ENCODE measurements around the gene DFFA. TPM values are rescaled to one million over a fixed set of nuclear protein-coding genes. Genes with fewer than 3 reads are reported as not detected.
A peak's percentile ranks its signal among the peaks of the same experiment; 100 is the strongest.

DFFA gene
- total RNA-seq, 1 experiment from 2014 or later: 94.1 TPM

DNA sequence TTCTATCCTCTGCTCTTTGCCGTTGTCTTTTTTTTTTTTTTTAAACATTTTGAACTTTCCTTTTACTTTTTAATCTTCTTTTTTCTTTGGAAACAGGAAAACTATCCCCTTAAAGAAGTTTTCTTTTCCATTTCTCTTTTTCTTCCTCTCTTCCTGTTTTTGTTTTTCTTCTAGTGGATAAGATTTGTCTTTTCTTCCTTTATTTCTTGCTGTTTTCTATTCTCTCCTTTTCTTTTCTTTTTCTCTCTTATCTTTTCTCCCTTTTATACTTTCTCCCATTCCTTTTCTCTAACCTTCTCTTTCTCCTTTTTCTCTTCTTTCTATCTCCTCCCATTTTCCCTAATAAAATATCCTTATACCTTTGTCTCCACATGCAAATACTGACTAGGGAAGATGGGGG lies 48.6 kb upstream of the DFFA start:
- Mint-ChIP-seq H3K27ac (peak overlapping the region in 1 of 3 experiments; percentile 32; a peak in 1 of 7 replicates), H3K9me3 (no peaks in the 10 kb centered on the region)

More for the DNA sequence above, 48.6 kb upstream of the DFFA start:
- H2AK5ac ChIP-seq (ENCODE audit: insufficient read length, low read length): no peak overlapping the region
- no peaks in the 10 kb centered on the region for H3K9me3 ChIP-seq (ENCODE audit: control insufficient read depth, low read depth, low read length)
- H3K4me2 ChIP-seq (ENCODE audit: insufficient read depth, insufficient read length, low read length): no peak overlapping the region
- no peak overlapping the region for H2BK12ac ChIP-seq (ENCODE audit: insufficient read length, low read depth, low read length)
- no peak overlapping the region for H2BK5ac ChIP-seq (ENCODE audit: insufficient read length, low read length)
- H3K4me1 ChIP-seq (ENCODE audit: insufficient read depth, low read length): peaks cover 12% of the 10 kb centered on the region; the same call in 1 of the 2 replicates
- DNase-seq: no peak
- H3K4me1 Mint-ChIP-seq: peaks cover 38 to 46% of the 10 kb centered on the region in 2 experiments
- H3K27me3 ChIP-seq (ENCODE audit: insufficient read depth, low read length): no peaks in the 10 kb centered on the region
- H3K79me2 ChIP-seq (ENCODE audit: insufficient read depth, low read length): peaks cover 2% of the 10 kb centered on the region; the same call in 1 of the 2 replicates
- no peak overlapping the region for H4K8ac ChIP-seq (replicated peaks; ENCODE audit: insufficient read length, low read depth, low read length)
- no peak overlapping the region for H2BK20ac ChIP-seq (ENCODE audit: low read depth, low read length, poor library complexity, severe bottlenecking)
- no peaks in the 10 kb centered on the region for H3K23me2 ChIP-seq (ENCODE audit: insufficient read length, low read depth, low read length, poor library complexity, severe bottlenecking)
- H3K4ac ChIP-seq (ENCODE audit: low read depth, low read length): no peak overlapping the region
- no peak overlapping the region for H3K18ac ChIP-seq (ENCODE audit: insufficient read length, low read depth, low read length)
- no peak overlapping the region for H3K4me3 Mint-ChIP-seq
- H2BK120ac ChIP-seq (ENCODE audit: low read depth, low read length, poor library complexity, severe bottlenecking): no peak overlapping the region
- no CpG with 5 or more reads among the region's 1 CpG for WGBS (ENCODE audit: extremely low coverage, insufficient read length, low lambda C conversion rate)
- no peaks in the 10 kb centered on the region for H3K27me3 Mint-ChIP-seq (ENCODE audit: low read depth)
- H2AFZ ChIP-seq (ENCODE audit: low read length): no peak overlapping the region
- TF ChIP-seq, protein P1, sequence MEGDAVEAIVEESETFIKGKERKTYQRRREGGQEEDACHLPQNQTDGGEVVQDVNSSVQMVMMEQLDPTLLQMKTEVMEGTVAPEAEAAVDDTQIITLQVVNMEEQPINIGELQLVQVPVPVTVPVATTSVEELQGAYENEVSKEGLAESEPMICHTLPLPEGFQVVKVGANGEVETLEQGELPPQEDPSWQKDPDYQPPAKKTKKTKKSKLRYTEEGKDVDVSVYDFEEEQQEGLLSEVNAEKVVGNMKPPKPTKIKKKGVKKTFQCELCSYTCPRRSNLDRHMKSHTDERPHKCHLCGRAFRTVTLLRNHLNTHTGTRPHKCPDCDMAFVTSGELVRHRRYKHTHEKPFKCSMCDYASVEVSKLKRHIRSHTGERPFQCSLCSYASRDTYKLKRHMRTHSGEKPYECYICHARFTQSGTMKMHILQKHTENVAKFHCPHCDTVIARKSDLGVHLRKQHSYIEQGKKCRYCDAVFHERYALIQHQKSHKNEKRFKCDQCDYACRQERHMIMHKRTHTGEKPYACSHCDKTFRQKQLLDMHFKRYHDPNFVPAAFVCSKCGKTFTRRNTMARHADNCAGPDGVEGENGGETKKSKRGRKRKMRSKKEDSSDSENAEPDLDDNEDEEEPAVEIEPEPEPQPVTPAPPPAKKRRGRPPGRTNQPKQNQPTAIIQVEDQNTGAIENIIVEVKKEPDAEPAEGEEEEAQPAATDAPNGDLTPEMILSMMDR (conservative IDR thresholded peaks at IDR 0.05): no peak
- no peak overlapping the region for H3K23ac ChIP-seq (ENCODE audit: insufficient read length, low read depth, low read length)
- H3K36me3 Mint-ChIP-seq (ENCODE audit: insufficient read depth in 1 of 3, low read depth in 3 of 3): peaks cover 0 to 5% (median 2%) of the 10 kb centered on the region in 3 experiments; a peak in 3 of 7 replicates
- H3K27ac ChIP-seq (ENCODE audit: insufficient read length, low read depth, low read length): no peak overlapping the region
- H4K20me1 ChIP-seq (ENCODE audit: control insufficient read depth, insufficient read depth, insufficient read length): no peaks in the 10 kb centered on the region
- no peak overlapping the region for H3K9ac ChIP-seq (ENCODE audit: extremely low read depth, insufficient read length, low read length)
- H4K5ac ChIP-seq (ENCODE audit: insufficient read length, low read depth, low read length): no peak overlapping the region
- no peak overlapping the region for H3T11ph ChIP-seq (ENCODE audit: low read length)
- H3K79me1 ChIP-seq (ENCODE audit: insufficient read depth, low read depth, low read length, poor library complexity, severe bottlenecking): no peaks in the 10 kb centered on the region
- no peak overlapping the region for H4K91ac ChIP-seq (ENCODE audit: insufficient read length, low read depth, low read length)
- no peak overlapping the region for H3K14ac ChIP-seq (ENCODE audit: insufficient read depth, low read length)
- no peak overlapping the region for H2BK15ac ChIP-seq (ENCODE audit: low read depth, low read length)
- no peak overlapping the region for H3K56ac ChIP-seq (ENCODE audit: insufficient read length, low read depth, low read length)
